Stimulated activated CD8-positive, alpha-beta memory T cell treated with anti-CD3 and anti-CD28 coated beads, Interleukin-12 subunit alpha, Interleukin-12 subunit beta, amount 100 ng/mL, for 4 hours (primary cell): ENCODE measurements around the gene KATNAL1.

Experiments used
- DNase-seq: peaks from one replicate; pipeline ENCODE4 v3.0.0-alpha.2; 2020; ENCODE audit warnings: low read depth

The KATNAL1 gene

GRCh38 chr13:30332456-30333143 is 25.2 kb upstream of the KATNAL1 start:
- DNase-seq: no peak

DNA sequence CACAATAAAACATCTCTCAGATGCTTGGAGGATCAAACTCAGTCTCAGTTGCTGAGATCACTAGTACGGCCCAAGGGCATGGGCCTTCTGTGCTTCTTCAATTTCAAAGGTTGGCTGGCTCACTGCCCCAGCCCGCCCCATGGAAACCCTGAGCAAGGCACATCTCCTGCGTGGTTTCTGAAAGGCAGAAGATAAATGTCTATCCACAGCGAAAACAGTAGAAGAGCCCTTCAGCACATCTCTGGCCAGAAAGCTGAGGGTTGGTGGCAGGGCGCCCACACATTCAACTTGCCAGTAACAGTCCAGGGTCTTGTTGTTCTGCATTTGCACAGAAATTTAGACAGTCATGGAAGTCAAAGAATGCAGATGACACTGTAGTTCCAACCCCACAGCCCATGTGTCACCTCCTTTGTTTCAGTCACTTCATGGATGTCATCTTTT is 24.0 kb upstream of the KATNAL1 start:
- DNase-seq: no peak

- DNase-seq: no peak
Measured at GRCh38 chr13:30329009-30329585, 21.7 kb upstream of the KATNAL1 start.

- DNase-seq: no peak
Measured at GRCh38 chr13:30325668-30326067, 18.3 kb upstream of the KATNAL1 start.

- DNase-seq: no peak
Measured at GRCh38 chr13:30323524-30323923, 16.2 kb upstream of the KATNAL1 start.

GRCh38 chr13:30322428-30322827 is 15.1 kb upstream of the KATNAL1 start:
- DNase-seq: no peak

- no peak for DNase-seq
Measured at GRCh38 chr13:30321256-30321655, 13.9 kb upstream of the KATNAL1 start.

GRCh38 chr13:30319655-30320054 is 12.3 kb upstream of the KATNAL1 start:
- no peak for DNase-seq

DNA sequence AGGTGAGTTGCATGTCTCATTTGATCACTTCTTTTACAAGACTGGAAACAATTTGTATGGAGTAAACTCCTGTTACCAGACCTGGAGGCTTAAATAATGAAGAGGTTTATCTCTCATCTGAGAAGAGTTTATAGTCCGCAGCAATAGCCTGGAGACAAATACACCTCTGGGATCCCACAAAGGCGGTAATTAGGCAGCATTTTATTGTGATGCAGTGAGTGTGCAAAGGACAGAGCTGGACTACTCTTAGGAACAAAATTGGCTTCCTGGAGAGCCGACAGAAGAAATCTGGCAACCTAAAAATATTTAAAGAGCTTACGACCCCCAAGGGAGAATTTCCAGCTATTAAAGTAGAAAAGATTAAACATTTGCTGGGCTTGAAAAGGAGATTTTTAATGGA is 11.8 kb upstream of the KATNAL1 start:
- DNase-seq: no peak

GRCh38 chr13:30318026-30318425 is 10.7 kb upstream of the KATNAL1 start:
- DNase-seq: no peak

DNA sequence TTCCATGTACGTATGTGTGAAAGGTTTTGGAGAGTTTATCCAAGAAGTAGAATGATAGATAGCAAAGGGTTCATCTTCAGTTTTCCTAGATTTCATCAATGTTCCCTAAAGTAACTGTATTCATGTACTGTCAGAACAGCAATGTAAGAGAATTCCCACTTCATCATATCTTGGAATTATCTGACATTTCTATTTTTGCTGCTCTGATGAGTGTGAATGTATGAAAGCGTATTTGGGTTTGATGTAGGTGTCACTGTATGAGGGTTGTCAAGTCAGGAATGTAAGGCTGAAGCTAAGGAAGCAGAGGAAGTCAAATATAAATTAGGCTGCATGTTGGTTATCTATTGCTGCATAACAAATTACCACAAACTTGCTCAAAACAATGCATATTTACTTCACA is 7.2 kb upstream of the KATNAL1 start:
- no peak for DNase-seq

GRCh38 chr13:30314069-30314468 is 6.7 kb upstream of the KATNAL1 start:
- no peak for DNase-seq

DNA sequence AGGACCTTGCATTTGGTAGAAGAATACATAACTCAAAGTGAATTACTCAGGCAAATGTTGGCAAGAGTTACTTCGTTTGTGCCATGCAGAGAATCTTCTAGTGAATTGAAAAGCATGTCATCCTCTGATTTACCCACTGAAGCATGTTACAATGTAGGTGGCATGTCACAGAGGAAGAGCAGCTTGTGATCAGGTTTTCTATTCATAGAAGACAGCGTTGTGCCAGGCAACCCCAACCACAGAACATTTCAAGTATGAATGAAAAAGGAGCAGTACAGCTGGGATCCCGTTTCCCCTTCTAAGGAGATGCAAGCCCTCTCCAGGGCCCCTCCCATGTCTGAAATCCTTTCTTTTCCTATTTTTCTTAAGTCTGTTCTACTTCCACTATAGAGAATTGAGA is 6.0 kb upstream of the KATNAL1 start:
- DNase-seq: no peak

GRCh38 chr13:30312904-30313303 is 5.6 kb upstream of the KATNAL1 start:
- DNase-seq: no peak

- no peak for DNase-seq
Measured at GRCh38 chr13:30308548-30308947, 1.2 kb upstream of the KATNAL1 start.

DNA sequence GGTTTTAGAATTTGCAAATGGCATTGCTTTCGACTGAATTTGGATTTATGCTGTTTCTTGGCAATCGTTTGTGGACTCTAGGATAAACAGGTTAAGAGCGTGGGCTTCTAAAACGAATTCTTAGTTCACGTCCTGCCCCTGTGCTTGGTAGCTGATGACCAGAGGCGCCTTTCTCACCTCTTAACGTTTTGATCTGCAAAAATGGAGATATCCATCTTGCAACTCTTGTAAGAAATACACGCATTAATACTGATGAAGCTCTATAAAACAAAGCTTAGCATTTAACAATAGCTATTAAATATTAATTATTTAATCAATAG is 580 bp upstream of the KATNAL1 start:
- no peak for DNase-seq

GRCh38 chr13:30306762-30307193 is 573 bp downstream of the KATNAL1 start:
- peak; percentile 79 for DNase-seq

GRCh38 chr13:30305456-30305970 is 1.8 kb downstream of the KATNAL1 start:
- no peak for DNase-seq

GRCh38 chr13:30303269-30303668 is 4.1 kb downstream of the KATNAL1 start:
- no peak for DNase-seq

GRCh38 chr13:30301827-30302226 is 5.5 kb downstream of the KATNAL1 start:
- DNase-seq: no peak

- no peak for DNase-seq
Measured at GRCh38 chr13:30300596-30300995, 6.8 kb downstream of the KATNAL1 start.

- DNase-seq: no peak
Measured at GRCh38 chr13:30299786-30300185, 7.6 kb downstream of the KATNAL1 start.

GRCh38 chr13:30295116-30295515 is 12.2 kb downstream of the KATNAL1 start:
- no peak for DNase-seq

DNA sequence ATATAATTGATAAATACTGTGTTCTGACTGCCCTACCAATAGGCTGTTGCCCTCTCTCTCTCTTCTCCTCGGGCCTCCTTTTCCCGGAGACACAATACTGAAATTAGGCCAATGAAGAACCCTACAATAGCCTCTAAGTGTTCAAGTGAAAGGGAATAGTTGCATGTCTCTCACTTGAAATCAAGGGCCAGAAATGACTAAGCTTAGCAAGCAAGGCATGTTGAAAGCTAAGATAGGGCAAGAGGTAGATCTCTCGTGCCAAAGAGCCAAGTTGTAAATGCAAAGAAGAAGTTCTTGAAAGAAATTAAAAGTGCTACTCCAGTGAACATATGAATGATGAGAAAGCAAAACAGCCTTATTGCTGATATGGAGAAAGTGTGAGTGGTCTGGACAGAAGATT is 13.3 kb downstream of the KATNAL1 start:
- DNase-seq: no peak
